ENCODE data around the gene CDK3.

The CDK3 gene

GRCh38 chr17:76009447-76009846, 8.8 kb downstream of the CDK3 start:
- H3K27me3 ChIP-seq (replicated peaks) = no peaks in the 10 kb centered on the region
- in situ Hi-C loops (cut with HindIII; ENCODE audit: low pct_ligation_motif_present, low sequenced_read_pairs) = no loop called here
- DNase-seq = no peak
- H3K36me3 ChIP-seq (replicated peaks) = no peaks in the 10 kb centered on the region
- no peak for TF ChIP-seq CTCF (IDR thresholded peaks at IDR 0.05; ENCODE audit: low read depth, low read length, missing control alignments)
- no peak overlapping the region for H3K27ac ChIP-seq
- H3K4me3 ChIP-seq (ENCODE audit: low read depth, low read length) = no peak overlapping the region

- H3K36me3 ChIP-seq (replicated peaks) = no peaks in the 10 kb centered on the region
- in situ Hi-C loops (cut with HindIII; ENCODE audit: low pct_ligation_motif_present, low sequenced_read_pairs) = no loop called here
- DNase-seq = no peak
- H3K4me3 ChIP-seq (ENCODE audit: low read depth, low read length) = no peak overlapping the region
- no peak for TF ChIP-seq CTCF (IDR thresholded peaks at IDR 0.05; ENCODE audit: low read depth, low read length, missing control alignments)
- H3K27me3 ChIP-seq (replicated peaks) = no peaks in the 10 kb centered on the region
- H3K27ac ChIP-seq = no peak overlapping the region
Observed at GRCh38 chr17:76009969-76010661, 9.5 kb downstream of the CDK3 start.

GRCh38 chr17:76011951-76012350, 11.3 kb downstream of the CDK3 start:
- no peaks in the 10 kb centered on the region for H3K27me3 ChIP-seq (replicated peaks)
- H3K36me3 ChIP-seq (replicated peaks) = no peaks in the 10 kb centered on the region
- no peak overlapping the region for H3K4me3 ChIP-seq (ENCODE audit: low read depth, low read length)
- TF ChIP-seq CTCF (IDR thresholded peaks at IDR 0.05; ENCODE audit: low read depth, low read length, missing control alignments) = no peak
- in situ Hi-C loops (cut with HindIII; ENCODE audit: low pct_ligation_motif_present, low sequenced_read_pairs) = no loop called here
- H3K27ac ChIP-seq = no peak overlapping the region
- no peak for DNase-seq

- Histone ChIP-seq H3K27me3 (replicated peaks) (no peaks in the 10 kb centered on the region), H3K36me3 (replicated peaks) (no peaks in the 10 kb centered on the region), H3K27ac (no peak overlapping the region), H3K4me3 (ENCODE audit: low read depth, low read length) (no peak overlapping the region)
- TF ChIP-seq CTCF (IDR thresholded peaks at IDR 0.05; ENCODE audit: low read depth, low read length, missing control alignments) = no peak
- in situ Hi-C loops (cut with HindIII; ENCODE audit: low pct_ligation_motif_present, low sequenced_read_pairs) = no loop called here
- DNase-seq = no peak
Observed at GRCh38 chr17:76013377-76013932, 12.8 kb downstream of the CDK3 start.

DNA sequence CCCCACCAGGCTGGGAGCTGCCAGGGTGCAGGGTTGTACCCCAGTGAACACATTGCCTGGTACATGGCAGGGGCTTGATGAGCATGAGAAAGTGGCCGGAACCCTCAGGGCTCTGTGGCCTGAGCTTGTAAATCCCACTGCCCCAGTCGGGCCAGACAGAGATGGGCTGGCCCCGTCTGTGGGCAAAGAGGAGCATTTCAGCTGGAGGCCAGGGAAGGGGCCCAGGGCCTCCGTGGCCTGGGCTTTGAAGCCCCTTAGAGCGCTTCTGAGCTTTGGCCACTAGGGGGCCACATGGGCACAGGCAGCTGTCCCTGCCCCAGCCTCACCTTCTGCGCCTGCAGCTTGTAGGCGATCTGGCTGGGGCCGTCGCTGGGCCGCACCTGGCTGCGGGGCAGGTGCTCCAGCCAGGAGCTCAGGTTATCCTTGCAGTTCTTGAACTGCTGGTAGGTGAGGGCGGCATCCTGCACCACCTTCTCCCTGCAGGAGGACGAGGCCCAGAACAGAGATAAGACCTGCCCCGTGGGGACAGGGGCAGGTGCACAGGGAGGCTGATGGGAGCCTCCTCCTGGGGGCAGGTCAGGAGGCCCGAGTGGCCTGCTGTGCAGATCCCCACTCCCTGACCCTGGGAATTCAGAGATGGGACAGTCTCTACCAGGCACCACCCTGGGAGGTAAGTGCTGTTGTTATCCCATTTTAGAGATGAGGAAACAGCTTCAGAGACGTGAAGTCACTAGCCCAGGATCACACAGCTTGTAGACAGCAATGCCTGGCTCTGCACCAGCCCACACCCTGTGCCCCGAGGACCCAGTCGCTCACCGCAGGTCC, 13.7 kb downstream of the CDK3 start:
- no peak overlapping the region for H3K27ac ChIP-seq
- H3K36me3 ChIP-seq (replicated peaks) = no peaks in the 10 kb centered on the region
- in situ Hi-C loops (cut with HindIII; ENCODE audit: low pct_ligation_motif_present, low sequenced_read_pairs) = no loop called here
- DNase-seq = peak; percentile 28
- TF ChIP-seq CTCF (IDR thresholded peaks at IDR 0.05; ENCODE audit: low read depth, low read length, missing control alignments) = peak; percentile 97
- no peak overlapping the region for H3K4me3 ChIP-seq (ENCODE audit: low read depth, low read length)
- no peaks in the 10 kb centered on the region for H3K27me3 ChIP-seq (replicated peaks)
